Ammon's horn (tissue), 1 donor: ENCODE measurements around the gene EDDM3A.
"Not testable (repeated sequence)": the region's sequence is repeated elsewhere in the genome, so short reads cannot be mapped to it uniquely, and the experiment has no call there.

Experiments used
- DNase-seq: peaks from one replicate; pipeline ENCODE4 v3.0.0-alpha.2; 2016; ENCODE audit warnings: low spot score

EDDM3A gene

DNA sequence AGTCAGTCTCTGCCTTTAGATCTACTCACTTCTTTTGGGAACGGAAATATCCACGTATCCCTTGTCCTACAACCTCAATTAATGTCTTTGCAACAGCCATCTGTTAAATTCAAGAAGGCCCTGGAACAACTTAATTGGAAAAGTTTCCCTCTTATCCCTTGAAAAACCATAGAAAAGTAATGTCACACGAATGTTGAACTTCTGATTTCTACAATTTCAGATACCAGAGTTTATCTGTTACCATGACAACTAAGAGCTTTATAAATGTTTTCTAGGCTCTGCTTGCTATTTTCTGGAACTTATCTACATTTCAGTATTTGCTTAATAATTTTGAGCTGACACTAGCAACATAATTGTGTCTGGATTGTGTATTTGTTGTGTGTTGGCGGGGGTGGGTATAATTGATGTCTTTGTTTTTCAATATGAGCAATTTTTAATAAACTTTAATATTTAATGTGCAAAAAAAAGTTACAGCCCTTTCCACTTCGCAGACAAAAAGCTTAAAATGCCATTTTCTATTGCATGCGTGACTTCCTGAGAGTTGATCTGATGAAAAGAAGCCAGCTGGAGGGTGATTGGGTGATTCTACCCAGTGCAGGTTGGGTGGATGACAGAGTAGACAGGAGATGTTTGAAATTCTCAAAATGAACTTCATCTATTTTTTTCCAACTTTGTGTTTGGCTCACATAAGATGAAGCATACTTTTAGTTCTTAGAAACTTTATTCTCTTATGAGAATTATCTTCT, 11.8 kb upstream of the EDDM3A start:
- no peak for DNase-seq

DNA sequence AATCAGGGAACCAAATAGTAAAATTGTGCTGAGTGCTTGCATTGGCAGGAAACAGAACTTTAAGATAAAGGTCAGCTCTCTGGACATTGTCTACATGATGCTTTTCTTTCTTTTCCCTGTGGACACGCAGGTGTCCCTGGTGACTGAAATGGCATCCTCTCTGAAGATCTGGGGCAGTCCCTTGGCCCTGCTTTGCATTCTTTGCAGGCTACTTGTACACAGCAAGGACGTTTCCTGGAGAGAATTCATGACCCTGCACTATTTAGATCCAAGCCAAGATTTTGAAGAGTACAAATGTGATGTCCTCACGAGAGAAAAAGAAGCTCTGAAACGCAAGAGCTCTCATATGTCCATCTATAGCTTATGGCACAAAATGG, 11.3 kb upstream of the EDDM3A start:
- no peak for DNase-seq

DNA sequence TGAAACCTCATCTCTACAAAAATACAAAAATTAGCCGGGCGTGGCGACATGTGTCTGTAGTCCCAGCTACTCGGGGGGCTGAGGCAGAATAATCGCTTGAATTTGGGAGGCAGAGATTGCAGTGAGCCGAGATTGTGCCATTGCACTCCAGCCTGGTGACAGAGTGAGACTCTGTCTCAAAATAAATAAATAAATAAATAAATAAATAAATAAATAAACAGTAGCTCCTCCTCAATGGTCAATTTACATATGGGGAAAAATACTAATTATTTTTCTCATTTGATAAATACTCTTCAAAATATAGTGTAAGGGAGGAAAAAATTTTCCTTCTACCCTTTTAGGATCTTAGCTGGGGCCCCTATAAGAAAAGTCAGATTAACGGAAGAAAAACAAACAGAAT, 7.4 kb upstream of the EDDM3A start:
- DNase-seq: not testable (repeated sequence)

DNA sequence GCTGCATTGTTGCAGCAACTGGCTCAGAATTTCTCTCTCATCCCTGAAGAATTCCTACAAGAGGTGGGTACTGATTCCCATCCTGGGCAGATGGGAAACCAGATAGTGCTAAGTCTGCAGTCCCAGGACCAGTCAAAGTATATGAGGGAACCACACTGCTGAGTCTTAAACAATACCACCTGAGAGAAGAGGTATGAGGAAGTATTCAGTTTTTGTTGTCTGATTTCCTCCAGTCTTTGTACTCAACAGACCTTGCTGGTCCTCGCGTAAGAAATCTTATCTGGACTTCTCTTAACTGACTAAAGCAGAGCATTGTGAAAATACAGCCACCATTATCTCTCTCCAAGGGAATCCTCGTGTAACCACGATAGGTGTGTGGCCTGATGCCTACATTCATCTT, 3.6 kb upstream of the EDDM3A start:
- DNase-seq: no peak

DNA sequence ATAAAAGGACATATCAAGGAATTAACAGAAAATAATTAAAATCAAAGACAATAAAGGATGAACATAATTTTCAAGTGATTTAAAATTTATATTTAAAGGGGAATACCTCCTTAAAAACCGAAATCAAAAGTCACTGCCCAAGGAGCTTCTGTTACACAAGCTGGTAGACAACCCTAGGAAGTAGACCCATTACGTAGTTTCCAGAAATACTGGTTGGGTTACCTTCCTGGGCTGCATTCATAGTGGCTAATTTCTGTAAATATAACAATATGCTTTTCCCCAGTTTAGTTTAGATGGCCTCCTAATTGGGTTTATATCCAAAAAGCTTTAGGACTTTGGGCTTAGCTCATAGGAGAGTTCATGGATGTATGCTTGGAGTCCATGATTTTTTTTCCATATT, 2.1 kb upstream of the EDDM3A start:
- no peak for DNase-seq

DNA sequence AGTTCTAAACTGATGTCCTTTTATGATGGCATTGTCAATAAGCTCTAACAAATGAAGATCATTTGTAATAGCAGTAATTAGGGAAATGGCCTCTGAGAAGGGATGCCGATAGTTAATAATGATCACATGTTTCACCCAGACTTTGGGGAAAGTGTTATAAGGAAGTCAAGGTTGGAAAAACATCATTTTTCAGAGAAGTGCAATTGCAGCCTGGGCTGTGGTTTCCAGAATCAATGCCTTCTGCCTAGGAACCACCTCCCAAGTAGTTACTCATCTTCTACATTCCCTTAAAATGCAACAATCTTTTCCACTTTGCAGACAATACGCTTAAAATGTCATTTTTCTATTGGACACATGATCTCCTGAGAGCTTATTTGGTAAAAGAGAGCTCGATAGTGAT, 879 bp downstream of the EDDM3A start:
- no peak for DNase-seq

DNA sequence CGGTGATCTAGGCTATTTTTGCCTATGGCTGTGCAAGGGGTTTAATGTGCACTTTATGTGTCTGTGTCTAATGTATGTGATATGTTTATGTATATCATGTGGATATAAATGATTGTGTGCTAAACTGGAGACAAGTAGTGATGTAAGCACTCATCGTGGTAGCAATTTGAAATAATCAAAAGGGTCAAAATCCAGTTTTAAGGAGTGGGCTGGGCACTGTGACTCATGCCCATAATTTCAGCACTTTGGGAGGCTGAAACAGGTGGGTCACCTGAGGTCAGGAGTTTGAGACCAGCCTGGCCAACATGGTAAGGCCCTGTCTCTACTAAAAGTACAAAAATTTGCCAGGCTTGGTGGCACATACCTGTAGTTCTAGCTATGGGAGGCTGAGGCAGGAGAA, 2.8 kb downstream of the EDDM3A start:
- no peak for DNase-seq

DNA sequence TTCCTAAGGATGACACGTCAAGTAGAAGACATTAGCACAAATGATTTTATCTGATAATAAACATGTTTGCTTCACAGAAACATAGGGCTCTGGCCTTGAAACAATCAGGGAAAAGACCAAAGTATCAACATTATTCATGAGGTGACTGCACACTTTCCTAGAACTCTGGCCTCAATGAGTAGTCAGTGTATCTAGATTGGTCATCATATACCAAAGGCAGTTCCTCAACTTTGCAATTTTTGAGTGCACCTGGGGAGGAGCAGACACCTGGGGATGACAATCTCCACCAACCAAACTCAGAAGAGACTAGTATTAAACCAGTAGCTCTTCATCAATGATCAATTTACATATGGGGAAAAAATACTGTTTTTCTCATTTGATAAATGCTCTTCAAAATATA, 4.5 kb downstream of the EDDM3A start:
- no peak for DNase-seq

DNA sequence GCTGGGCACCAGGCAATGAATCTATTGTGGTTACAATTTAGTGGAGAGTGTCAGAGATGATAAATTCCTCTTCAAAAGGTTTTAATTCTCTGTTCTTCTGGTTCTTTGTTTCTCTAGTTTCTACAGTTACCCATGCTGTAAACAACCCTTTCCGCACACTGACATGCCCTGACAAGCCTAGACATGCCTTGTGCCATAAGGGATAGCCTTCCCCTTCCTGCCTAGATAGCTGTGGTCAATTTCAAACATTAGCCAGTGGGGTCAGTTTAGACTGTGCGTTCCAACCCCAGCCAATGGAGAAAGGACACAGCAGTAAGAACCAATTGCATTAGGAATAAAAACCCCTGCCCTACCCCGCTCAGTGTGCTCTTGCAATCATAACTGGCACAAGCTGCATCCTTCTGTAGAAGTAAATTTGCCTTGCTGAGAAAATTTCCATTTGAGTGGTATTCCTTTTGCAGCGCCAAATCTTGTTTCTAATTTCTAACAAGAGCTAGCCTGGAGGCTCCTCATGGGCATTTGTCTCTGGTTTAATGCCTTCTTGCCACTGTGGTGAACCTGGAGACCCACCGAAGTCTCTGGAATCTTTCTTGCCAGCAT, 6.4 kb downstream of the EDDM3A start:
- DNase-seq: no peak

DNA sequence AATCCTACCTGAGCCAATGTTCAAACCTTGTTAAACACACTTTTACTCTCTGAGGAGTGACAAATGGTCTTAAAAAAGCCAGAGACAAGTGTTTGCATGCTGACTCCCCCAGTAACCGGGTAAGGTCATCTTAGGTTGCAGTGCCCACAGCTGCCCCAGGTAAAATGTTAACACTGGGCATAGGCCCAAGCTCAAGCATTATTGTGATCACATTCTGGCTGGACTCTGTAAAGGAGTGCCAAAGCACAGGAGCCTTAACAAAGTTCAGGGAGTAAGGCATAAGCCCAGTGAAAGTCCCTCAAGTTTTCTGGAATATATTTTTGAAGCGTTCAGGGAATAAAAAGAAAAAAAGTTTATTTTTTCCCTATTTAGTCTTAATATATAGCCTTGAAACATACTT, 8.6 kb downstream of the EDDM3A start:
- DNase-seq: no peak

DNA sequence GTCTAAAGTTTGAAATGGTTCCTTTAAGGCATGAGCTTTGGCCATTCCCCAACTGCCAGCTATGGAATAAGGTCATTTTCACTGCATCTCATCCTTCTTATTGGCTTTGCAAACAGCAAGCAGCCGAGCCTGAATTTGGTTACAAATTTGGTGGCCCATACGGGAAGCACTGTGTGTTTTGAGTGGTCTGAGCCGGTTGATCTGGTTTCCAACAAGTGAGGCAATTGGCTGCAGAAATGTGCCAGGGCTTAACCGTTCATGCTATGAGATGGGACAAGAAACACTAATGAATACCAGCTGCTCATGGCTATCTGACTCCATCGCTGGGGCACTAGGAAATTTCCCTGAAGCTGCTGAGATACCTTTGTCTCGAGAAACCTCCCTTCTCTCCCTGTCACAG, 9.3 kb downstream of the EDDM3A start:
- DNase-seq: no peak

DNA sequence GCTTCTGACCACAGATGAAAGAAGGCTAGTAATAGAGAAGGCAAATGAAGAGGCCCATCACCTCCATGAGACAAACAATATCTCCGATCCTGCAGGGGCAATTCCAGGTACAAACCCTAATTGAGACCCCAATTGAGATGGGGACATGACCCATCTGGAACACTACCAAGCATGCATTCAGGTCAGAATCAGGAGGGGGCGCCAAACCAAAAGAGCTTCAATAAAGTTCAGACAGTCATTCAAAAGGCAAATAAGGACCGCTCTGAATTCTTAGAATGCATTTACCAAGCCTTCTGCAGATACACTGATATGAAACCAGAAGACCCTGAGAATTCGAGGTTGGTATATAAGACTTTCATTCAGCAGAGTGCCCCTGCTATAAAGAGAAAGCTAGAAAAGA, 12.3 kb downstream of the EDDM3A start:
- peak; percentile 17 for DNase-seq

DNA sequence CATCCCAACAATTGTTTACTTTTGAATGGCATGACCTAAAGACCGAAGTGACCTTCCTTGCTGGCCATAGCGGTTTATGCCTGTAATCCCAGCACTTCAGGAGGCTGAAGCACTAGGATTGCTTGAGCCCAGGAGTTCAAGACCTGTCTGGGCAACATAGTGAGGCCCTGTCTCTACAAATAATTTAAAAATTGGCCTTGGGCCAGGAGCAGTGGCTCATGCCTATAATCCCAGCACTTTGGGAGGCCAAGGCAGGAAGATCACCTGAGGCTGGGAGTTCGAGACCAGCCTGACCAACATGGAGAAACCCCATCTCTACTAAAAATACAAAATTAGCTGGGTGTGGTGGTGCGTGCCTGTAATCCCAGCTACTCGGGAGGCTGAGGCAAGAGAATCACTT, 13.8 kb downstream of the EDDM3A start:
- DNase-seq: not testable (repeated sequence)

DNA sequence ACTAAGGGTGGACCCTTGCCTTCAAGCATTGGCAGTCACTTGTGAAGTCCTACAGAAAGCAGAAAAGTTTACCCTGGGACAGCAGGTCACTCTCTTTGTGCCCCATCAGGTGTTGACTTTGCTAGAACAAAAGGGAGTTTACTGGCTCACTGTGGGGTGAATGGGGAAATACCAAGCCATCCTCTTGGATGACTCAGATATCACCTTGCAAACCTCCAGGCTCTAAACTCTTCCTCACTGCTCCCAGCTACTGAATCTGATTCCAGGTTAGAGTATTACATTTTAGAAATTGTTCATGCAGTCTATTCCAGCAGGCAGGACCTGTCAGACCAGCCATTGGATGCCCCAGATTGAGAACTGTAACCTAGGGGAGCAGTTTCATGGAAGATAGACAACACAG, 15.3 kb downstream of the EDDM3A start:
- no peak for DNase-seq

DNA sequence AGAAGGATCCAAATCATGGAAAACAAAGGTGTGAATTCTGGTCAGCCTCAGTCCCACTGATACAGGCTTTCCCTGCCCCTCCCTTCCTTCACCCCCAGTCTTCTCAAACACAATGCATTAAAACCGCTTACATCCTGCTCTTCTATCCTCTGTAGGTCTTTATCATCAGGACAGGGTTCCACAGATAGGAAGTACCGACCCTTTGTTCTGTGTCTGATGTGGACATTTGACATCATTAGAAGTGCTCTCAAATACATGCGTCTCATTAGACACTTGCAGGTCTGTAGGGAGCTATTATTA, 22.9 kb downstream of the EDDM3A start:
- no peak for DNase-seq

DNA sequence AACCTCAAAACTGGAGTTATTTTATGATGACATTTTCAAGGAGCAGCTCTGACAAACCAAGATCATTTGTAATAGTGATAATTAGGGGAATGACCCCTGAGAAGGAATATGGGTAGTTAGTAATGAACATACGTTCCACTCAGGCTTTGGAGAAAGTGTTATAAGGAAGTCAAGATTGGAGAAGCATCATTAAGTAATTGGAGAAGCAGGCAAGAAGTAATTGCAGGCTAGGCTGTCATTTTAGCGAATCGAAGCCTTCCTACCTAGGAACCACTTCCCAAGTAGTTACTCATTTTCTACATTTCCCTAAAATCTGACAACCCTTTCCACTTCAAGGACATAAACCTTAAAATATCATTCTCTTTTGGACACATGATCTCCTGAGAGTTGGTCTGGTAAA, 23.7 kb downstream of the EDDM3A start:
- no peak for DNase-seq

DNA sequence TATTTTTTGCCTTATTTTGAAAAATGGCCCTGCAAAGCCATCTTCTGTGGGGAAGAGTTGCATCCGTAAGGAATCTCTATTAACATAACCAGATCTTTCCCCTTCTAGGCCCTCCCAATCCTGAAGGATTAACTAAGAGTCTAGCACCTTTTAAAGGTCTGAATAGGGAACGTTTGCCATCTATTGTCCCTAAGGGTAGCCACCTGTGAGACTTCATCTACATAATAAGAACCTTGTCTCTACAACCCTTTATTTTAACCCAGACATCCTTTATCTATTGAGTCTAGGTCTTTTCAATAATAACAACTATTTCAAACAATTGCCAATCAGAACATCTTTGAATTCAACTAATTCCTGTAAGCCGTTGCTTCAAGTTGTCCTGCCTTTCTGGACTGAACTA, 27.0 kb downstream of the EDDM3A start:
- no peak for DNase-seq

DNA sequence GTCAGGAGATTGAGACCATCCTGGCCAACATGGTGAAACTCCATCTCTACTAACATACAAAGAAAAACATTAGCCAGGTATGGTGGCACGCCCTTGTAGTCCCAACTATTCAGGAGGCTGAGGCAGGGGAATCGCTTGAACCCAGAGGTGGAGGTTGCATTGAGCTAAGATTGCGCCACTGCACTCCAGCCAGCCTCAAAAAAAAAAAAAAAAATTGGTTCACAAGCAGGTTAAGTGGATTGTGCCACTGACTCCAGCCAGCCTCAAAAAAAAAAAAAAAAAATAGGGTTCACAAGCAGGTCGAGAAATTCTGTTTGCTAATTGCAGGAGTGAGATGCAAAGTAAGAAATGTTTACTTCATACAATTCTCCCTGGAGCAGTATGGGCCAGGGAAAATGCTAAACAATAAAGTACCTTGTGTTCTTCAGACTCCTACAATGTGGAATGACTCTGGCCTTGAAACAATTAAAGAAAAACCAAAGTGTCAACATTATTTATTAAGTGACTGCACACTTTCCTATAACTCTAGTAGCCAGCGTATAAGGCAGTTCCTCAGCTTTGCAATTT, 28.7 kb downstream of the EDDM3A start:
- DNase-seq: no peak

DNA sequence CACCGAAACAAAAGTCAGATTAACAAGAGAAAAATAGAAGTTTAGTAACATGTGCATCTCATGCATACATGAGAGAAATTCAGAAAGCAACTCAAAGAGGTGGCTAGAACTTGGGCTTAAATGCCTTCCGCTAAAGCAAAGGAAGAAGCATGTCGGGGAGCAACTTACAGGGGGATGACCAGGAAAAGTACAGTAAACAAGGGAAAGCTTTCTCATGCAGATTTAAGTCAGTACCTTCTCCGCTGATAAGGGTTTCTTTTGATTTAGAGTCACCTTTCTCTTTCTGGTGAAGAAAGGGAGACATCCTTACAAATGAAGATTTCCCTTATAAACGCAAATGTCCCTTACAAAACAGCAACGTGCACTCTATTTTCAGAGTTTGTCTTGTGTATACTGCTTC, 29.4 kb downstream of the EDDM3A start:
- DNase-seq: no peak

DNA sequence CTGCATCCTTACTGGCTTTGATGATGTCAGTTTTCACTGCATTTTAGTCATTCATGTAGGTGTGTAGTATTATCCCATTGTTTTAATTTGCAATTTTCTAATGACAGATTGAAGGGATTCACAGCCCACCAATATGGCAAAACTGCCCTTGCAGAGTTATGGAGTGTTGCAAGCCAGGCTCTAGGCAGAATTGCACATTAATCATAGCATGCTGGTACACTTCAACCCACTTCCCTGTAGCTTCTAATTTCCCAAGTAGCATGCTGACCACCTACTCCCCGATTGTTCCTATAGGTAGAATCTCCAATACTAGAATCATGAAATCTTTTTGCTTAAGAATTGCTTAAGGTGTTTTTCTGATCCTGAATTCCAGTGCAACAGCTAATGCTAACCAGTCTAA, 30.2 kb downstream of the EDDM3A start:
- DNase-seq: no peak

DNA sequence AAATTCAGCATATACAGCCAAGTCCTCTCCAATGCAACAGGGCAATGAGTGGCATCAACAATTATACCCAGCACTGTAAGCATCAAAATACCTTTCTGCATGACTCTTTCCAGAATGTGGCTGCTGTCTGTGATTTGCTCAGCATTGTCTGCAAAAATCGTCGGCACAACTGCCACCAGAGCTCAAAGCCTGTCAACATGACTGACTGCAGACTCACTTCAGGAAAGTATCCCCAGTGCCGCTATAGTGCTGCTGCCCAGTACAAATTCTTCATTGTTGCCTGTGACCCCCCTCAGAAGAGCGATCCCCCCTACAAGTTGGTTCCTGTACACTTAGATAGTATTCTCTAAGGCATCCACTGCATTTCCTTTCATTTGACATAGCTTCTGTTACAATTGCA, 36.1 kb downstream of the EDDM3A start:
- DNase-seq: no peak

DNA sequence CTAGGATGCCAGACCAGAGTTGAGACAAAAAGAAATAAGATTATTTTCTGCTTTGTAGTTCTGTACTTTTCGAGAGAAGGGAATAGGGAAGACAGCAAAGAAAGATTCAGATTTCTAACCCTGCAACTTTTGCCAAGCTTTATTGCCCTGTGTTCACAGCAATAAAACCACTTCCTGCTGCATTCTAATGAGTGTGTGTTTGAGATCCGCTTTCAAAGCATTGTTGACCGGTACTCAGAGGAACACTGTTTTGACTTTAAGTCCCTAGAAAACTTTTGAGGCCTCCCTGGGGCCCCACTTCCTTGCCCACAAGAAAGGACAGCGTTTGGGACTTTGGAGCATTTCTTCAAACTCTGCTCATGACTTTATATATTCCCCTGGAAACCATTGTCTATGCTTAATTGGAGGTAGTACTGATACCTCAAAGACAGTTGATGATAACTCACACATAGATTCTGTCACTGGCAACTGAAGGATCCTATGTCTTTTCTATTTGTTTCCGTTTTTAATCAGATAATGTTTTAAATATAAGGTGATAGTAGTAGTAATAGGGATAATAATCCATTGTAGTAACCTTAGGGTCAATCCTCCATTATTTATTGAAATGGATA, 36.7 kb downstream of the EDDM3A start:
- DNase-seq: peak; percentile 39

DNA sequence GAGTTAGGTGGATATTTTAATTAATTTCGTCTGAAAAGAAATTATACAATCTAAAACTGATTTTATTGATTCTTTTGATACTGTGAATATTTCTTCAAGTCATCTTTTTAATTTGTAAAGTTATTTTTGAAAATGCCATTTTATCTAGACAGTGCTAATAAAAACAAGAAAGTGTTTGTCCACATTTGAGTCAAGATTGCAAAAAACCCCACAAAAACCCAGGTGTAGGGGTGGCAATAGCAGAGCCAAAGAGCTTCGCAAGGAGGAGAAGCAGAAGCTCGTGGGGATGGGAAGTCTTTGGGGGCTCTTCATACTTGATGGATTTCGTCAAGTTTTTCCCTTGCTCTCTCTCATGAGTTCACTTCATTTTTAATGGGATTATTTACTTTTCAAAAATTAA, 41.3 kb downstream of the EDDM3A start:
- no peak for DNase-seq
